HCT116 (cell line): ENCODE measurements around the gene GCSAM.

Source experiments
- ELF1 ChIP-seq: IDR thresholded peaks from 2 replicates; pipeline ENCODE4 v1.6.1; 2012; ENCODE audit warnings: low read depth, borderline replicate concordance
- POLR2A ChIP-seq: IDR thresholded peaks from 2 replicates; pipeline ENCODE4 v1.7.0; 2011; ENCODE audit warnings: borderline replicate concordance; ENCODE audit not compliant: insufficient read depth, insufficient read length; ENCODE audit errors: extremely low read depth
- POLR2AphosphoS5 ChIP-seq: IDR thresholded peaks from 2 replicates; pipeline ENCODE4 v1.6.1; 2011; ENCODE audit warnings: mild to moderate bottlenecking, low read depth, low read length, moderate library complexity
- TF ChIP-seq, protein P1 (sequence below), 3 experiments: fragments of 200-600 bp in 1 of 3; sonication (generic) in 1 of 3; IDR thresholded peaks in 2 of 3; conservative IDR thresholded peaks in 1 of 3; 2 replicates each; pipeline ENCODE4 v1.5.1; 2012 to 2017; ENCODE audit warnings: low read depth in 2 of 3, low read length in 2 of 3, antibody characterized with exemption in 1 of 3, borderline replicate concordance in 1 of 3, control low read depth in 1 of 3, mild to moderate bottlenecking in 1 of 3, mixed read lengths in 1 of 3, mixed run types in 1 of 3, moderate library complexity in 1 of 3; ENCODE audit not compliant: insufficient read depth in 1 of 3
- TF ChIP-seq, protein P2 (sequence below): IDR thresholded peaks from 2 replicates; pipeline ENCODE4 v1.6.1; 2012

DNA sequence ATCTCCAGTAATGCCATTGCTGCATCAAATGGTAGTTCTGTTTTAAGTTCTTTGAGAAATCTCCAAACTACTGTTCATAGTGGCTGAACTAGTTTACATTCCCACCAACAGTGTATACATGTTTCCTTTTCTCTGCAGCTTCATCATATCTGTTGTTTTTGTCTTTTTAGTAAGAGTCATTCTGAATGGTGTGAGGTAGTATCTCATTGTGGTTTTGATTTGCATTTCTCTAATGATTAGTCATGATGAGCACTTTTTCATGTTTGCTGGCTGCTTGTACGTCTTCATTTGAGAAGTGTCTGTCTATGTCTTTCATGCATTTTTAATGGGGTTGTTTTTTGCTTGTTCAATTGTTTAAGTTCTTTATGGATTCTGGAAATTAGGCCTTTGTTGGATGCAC lies 10.2 kb upstream of the GCSAM start:
- TF ChIP-seq, protein P1, sequence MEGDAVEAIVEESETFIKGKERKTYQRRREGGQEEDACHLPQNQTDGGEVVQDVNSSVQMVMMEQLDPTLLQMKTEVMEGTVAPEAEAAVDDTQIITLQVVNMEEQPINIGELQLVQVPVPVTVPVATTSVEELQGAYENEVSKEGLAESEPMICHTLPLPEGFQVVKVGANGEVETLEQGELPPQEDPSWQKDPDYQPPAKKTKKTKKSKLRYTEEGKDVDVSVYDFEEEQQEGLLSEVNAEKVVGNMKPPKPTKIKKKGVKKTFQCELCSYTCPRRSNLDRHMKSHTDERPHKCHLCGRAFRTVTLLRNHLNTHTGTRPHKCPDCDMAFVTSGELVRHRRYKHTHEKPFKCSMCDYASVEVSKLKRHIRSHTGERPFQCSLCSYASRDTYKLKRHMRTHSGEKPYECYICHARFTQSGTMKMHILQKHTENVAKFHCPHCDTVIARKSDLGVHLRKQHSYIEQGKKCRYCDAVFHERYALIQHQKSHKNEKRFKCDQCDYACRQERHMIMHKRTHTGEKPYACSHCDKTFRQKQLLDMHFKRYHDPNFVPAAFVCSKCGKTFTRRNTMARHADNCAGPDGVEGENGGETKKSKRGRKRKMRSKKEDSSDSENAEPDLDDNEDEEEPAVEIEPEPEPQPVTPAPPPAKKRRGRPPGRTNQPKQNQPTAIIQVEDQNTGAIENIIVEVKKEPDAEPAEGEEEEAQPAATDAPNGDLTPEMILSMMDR (IDR thresholded peaks at IDR 0.05 in 2 of 3, conservative IDR thresholded peaks at IDR 0.05 in 1 of 3; ENCODE audit: borderline replicate concordance in 1 of 3, insufficient read depth in 1 of 3, low read depth in 2 of 3, low read length in 2 of 3) = no peak
- TF ChIP-seq POLR2A (no peak), ELF1 (no peak), POLR2AphosphoS5 (no peak)
- TF ChIP-seq, protein P2, sequence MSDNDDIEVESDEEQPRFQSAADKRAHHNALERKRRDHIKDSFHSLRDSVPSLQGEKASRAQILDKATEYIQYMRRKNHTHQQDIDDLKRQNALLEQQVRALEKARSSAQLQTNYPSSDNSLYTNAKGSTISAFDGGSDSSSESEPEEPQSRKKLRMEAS = no peak
